ACC112 (cell line): Measurements from ENCODE around the gene COL24A1.

Experiments
- H2AFZ ChIP-seq: fragments of 200-600 bp; sonication (generic); one replicate; pipeline ENCODE4 v1.6.0; 2017; ENCODE audit warnings: antibody characterized with exemption, low read length; ENCODE audit not compliant: unreplicated experiment
- H3K27ac ChIP-seq: fragments of 200-600 bp; sonication (generic); 2 replicates; pipeline ENCODE4 v1.5.1; 2014; ENCODE audit warnings: low read depth, mild to moderate bottlenecking, antibody characterized with exemption, low read length, moderate library complexity
- H3K27me3 ChIP-seq: fragments of 200-600 bp; sonication (generic); 2 replicates; pipeline ENCODE4 v1.6.1; 2014; ENCODE audit warnings: mild to moderate bottlenecking, antibody characterized with exemption, low read length, moderate library complexity, mixed read lengths; ENCODE audit not compliant: insufficient read depth
- H3K36me3 ChIP-seq: fragments of 200-600 bp; sonication (generic); 2 replicates; pipeline ENCODE4 v1.6.1; 2016; ENCODE audit warnings: mild to moderate bottlenecking, antibody characterized with exemption, low read length, moderate library complexity, mixed read lengths; ENCODE audit not compliant: insufficient read depth
- H3K4me1 ChIP-seq: fragments of 200-600 bp; sonication (generic); one replicate; pipeline ENCODE4 v1.6.1; 2016; ENCODE audit warnings: low read length, mixed read lengths; ENCODE audit not compliant: insufficient read depth, unreplicated experiment, control insufficient read depth
- H3K4me3 ChIP-seq: fragments of 200-600 bp; sonication (generic); 2 replicates; pipeline ENCODE4 v1.5.1; 2014; ENCODE audit warnings: mild to moderate bottlenecking, low read depth, low read length
- H3K79me2 ChIP-seq: fragments of 200-600 bp; sonication (generic); one replicate; pipeline ENCODE4 v1.6.0; 2016; ENCODE audit warnings: low read length; ENCODE audit not compliant: control insufficient read depth, unreplicated experiment, insufficient read depth

Gene COL24A1

GRCh38 chr1:85697895-85698294 is 458.7 kb downstream of the COL24A1 start:
- H3K36me3 ChIP-seq: peaks cover 22% of the 10 kb centered on the region
- no peak overlapping the region for H2AFZ ChIP-seq
- H3K4me1 ChIP-seq: peaks cover 5% of the 10 kb centered on the region
- no peak overlapping the region for H3K27ac ChIP-seq
- H3K79me2 ChIP-seq: peaks cover 15% of the 10 kb centered on the region
- H3K4me3 ChIP-seq: no peak overlapping the region
- H3K27me3 ChIP-seq: no peaks in the 10 kb centered on the region

- H3K36me3 ChIP-seq: peaks cover 17% of the 10 kb centered on the region
- peaks cover 15% of the 10 kb centered on the region for H3K4me1 ChIP-seq
- no peaks in the 10 kb centered on the region for H3K27me3 ChIP-seq
- peak overlapping the region; percentile 43 for H3K27ac ChIP-seq
- peaks cover 19% of the 10 kb centered on the region for H3K79me2 ChIP-seq
- H3K4me3 ChIP-seq: no peak overlapping the region
- H2AFZ ChIP-seq: peak overlapping the region; percentile 20
These were observed 463.8 kb downstream of the COL24A1 start for GRCh38 chr1:85692730-85693314.

GRCh38 chr1:85689775-85690404 is 466.7 kb downstream of the COL24A1 start:
- Histone ChIP-seq H3K79me2 (peaks cover 15% of the 10 kb centered on the region), H2AFZ (no peak overlapping the region), H3K4me3 (no peak overlapping the region), H3K27ac (no peak overlapping the region), H3K36me3 (peaks cover 23% of the 10 kb centered on the region), H3K4me1 (peaks cover 15% of the 10 kb centered on the region), H3K27me3 (no peaks in the 10 kb centered on the region)

- Histone ChIP-seq H3K27ac (no peak overlapping the region), H3K36me3 (peaks cover 17% of the 10 kb centered on the region), H3K27me3 (no peaks in the 10 kb centered on the region), H3K79me2 (peaks cover 15% of the 10 kb centered on the region), H3K4me3 (no peak overlapping the region), H3K4me1 (no peaks in the 10 kb centered on the region), H2AFZ (no peak overlapping the region)
These were observed 473.1 kb downstream of the COL24A1 start for GRCh38 chr1:85683292-85684025.

GRCh38 chr1:85681087-85681486 is 475.5 kb downstream of the COL24A1 start:
- Histone ChIP-seq H3K79me2 (peaks cover 15% of the 10 kb centered on the region), H2AFZ (no peak overlapping the region), H3K4me1 (no peaks in the 10 kb centered on the region), H3K36me3 (peaks cover 34% of the 10 kb centered on the region), H3K27ac (peak overlapping the region; percentile 24), H3K4me3 (no peak overlapping the region), H3K27me3 (no peaks in the 10 kb centered on the region)
